ENCODE results near the gene CRIM1. TPM values are rescaled to one million over a fixed set of nuclear protein-coding genes. Genes with fewer than 3 reads are reported as not detected.
A peak's percentile ranks its signal among the peaks of the same experiment; 100 is the strongest.

Gene CRIM1
- total and polyA plus RNA-seq, 7 donors: 10.2 to 68.1 (median 53.1) TPM

DNA sequence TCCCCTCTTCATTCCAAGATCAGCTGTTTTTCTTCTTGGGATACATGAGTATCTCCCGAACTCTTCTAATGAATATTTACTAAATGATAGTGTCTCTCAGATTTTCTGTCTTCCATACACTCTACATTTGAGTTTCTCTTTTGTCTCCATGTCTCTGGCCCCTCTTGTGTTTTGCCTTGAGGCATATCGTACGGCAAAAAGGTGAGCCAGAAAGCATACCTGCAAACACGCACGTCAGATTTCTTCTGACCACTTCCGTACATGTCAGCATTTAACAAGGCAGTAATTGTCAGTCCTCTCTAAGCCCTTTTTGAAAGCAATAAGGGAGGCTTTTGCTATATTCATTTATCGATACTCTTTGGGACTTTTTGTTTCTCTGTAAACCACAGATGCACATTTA, 160.0 kb downstream of the CRIM1 start:
- H3K27me3 ChIP-seq (ENCODE audit: insufficient read depth in 3 of 3, low read length in 2 of 3): no peaks in the 10 kb centered on the region
- no peak overlapping the region for H3K4me3 ChIP-seq
- no peaks in the 10 kb centered on the region for H3K4me1 ChIP-seq
- intact Hi-C loops (cut with DNase I): loop anchor here in 1 of 2 donors (10.0 kb wide), 1 partner anchor 149 kb away; no protein-coding TSS in a partner anchor
- H3K27ac ChIP-seq: no peak overlapping the region
- no peaks in the 10 kb centered on the region for H3K9me3 ChIP-seq
- 92 to 95% (median 94%) methylated on average over 7 of the region's 7 CpGs for WGBS, 3 donors
- DNase-seq: no peak
- peaks cover 13 to 100% of the 10 kb centered on the region in 2 donors for H3K36me3 ChIP-seq (ENCODE audit: insufficient read depth in 1 of 2, low read depth in 1 of 2)
- no peak for ATAC-seq
- TF ChIP-seq, protein P1, sequence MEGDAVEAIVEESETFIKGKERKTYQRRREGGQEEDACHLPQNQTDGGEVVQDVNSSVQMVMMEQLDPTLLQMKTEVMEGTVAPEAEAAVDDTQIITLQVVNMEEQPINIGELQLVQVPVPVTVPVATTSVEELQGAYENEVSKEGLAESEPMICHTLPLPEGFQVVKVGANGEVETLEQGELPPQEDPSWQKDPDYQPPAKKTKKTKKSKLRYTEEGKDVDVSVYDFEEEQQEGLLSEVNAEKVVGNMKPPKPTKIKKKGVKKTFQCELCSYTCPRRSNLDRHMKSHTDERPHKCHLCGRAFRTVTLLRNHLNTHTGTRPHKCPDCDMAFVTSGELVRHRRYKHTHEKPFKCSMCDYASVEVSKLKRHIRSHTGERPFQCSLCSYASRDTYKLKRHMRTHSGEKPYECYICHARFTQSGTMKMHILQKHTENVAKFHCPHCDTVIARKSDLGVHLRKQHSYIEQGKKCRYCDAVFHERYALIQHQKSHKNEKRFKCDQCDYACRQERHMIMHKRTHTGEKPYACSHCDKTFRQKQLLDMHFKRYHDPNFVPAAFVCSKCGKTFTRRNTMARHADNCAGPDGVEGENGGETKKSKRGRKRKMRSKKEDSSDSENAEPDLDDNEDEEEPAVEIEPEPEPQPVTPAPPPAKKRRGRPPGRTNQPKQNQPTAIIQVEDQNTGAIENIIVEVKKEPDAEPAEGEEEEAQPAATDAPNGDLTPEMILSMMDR (IDR thresholded peaks at IDR 0.05): no peak

- no peaks in the 10 kb centered on the region for H3K27me3 ChIP-seq (ENCODE audit: insufficient read depth in 3 of 3, low read length in 2 of 3)
- intact Hi-C loops (cut with DNase I): loop anchor here in 1 of 2 donors (10.0 kb wide), 1 partner anchor 148 kb away; no protein-coding TSS in a partner anchor
- H3K36me3 ChIP-seq (ENCODE audit: insufficient read depth in 1 of 2, low read depth in 1 of 2): peaks cover 18 to 100% of the 10 kb centered on the region in 2 donors
- H3K4me3 ChIP-seq: no peak overlapping the region
- 67 to 86% (median 70%) methylated on average over 8 of the region's 8 CpGs for WGBS, 3 donors
- TF ChIP-seq, protein P1 (IDR thresholded peaks at IDR 0.05): no peak
- no peak overlapping the region for H3K27ac ChIP-seq
- H3K4me1 ChIP-seq: no peaks in the 10 kb centered on the region
- no peaks in the 10 kb centered on the region for H3K9me3 ChIP-seq
- ATAC-seq: no peak
- no peak for DNase-seq
These were observed 160.7 kb downstream of the CRIM1 start for GRCh38 chr2:36516136-36516870.

- 74 to 90% (median 85%) methylated on average over 4 of the region's 4 CpGs for WGBS, 3 donors
- TF ChIP-seq, protein P1 (IDR thresholded peaks at IDR 0.05): no peak
- ATAC-seq (peak; percentile 37 to 68 (median 62)), DNase-seq (no peak)
- peak overlapping the region; percentile 25 for H3K27ac ChIP-seq
- peaks cover 23 to 99% of the 10 kb centered on the region in 2 donors for H3K36me3 ChIP-seq (ENCODE audit: insufficient read depth in 1 of 2, low read depth in 1 of 2)
- H3K4me1 ChIP-seq: no peaks in the 10 kb centered on the region
- no peaks in the 10 kb centered on the region for H3K9me3 ChIP-seq
- H3K27me3 ChIP-seq (ENCODE audit: insufficient read depth in 3 of 3, low read length in 2 of 3): no peaks in the 10 kb centered on the region
- H3K4me3 ChIP-seq: no peak overlapping the region
- intact Hi-C loops (cut with DNase I): no loop called here
These were observed 164.9 kb downstream of the CRIM1 start for GRCh38 chr2:36520431-36520830.

DNA sequence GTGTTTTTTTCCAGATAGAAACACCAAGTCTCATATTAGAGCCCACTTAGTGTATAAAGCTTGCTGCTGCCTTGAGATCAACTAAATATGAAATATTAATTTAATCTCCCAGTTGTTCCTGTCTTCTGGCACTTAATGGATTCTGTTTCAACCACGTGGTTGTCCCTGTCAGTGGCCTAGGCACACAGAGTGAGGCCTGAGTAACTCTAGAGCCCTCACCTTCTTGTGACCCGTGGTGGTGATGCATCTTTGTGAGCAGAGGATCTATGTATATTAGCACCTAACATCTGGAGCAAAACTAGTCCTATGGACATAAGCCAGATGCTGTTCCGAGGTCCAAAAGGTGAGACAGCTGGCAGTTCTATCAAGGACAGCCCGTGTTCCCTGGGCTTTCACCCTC, 167.6 kb downstream of the CRIM1 start:
- no peaks in the 10 kb centered on the region for H3K9me3 ChIP-seq
- H3K4me1 ChIP-seq: peaks cover 5% of the 10 kb centered on the region
- H3K27me3 ChIP-seq (ENCODE audit: insufficient read depth in 3 of 3, low read length in 2 of 3): no peaks in the 10 kb centered on the region
- 17 to 49% (median 24%) methylated on average over 4 of the region's 4 CpGs for WGBS, 3 donors
- peaks cover 15 to 99% of the 10 kb centered on the region in 2 donors for H3K36me3 ChIP-seq (ENCODE audit: insufficient read depth in 1 of 2, low read depth in 1 of 2)
- no peak overlapping the region for H3K4me3 ChIP-seq
- no peak overlapping the region for H3K27ac ChIP-seq
- TF ChIP-seq, protein P1 (IDR thresholded peaks at IDR 0.05): no peak
- ATAC-seq (peak in 2 of 4 donors; percentile 43 to 56), DNase-seq (no peak)
- intact Hi-C loops (cut with DNase I): no loop called here
